CD4-positive, alpha-beta T cell treated with Interferon gamma for 1 hour (primary cell): ENCODE data around the gene TMEM117.
"Not testable (repeated sequence)": the region's sequence is repeated elsewhere in the genome, so short reads cannot be mapped to it uniquely, and the experiment has no call there.

Source experiments
- DNase-seq: peaks from one replicate; pipeline ENCODE4 v3.0.0-alpha.2; 2020

TMEM117 gene

DNA sequence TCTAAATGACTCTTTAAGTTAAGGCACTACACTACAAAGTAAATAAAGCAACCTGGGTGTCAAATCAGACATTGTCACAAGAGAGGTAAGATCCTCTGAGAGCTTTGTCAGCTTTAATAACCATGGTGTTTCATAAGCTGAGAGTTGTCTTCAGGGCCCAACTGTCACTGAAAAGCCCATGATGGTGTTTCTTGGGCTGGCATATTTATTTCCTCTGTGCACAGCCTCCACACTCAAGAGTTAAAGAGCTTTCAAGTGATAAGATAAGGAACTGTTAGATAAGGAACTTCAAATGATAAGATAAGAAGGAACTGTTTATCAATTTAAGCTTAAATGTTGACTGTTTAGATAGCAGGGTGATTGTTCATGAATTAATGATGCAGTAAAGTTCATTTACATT is 495.4 kb downstream of the TMEM117 start:
- DNase-seq: no peak

DNA sequence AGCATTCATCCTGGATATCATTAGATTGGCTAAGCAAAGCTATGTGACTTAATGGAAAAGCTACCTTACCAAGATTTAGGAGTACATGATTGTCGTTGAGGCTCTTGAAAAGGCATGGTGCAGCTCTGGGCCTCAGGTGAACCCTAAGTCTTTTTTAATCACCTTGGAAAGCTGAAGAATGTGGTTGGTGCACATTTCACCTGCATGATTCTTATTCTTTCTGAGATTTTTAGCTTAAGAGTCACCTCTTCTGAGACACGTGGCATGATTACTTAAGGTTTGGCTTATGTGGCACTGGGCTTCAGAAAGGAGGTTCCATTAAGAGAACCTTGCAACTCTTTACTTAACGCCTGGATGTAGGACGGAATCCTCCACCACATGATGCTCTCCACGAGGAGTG is 498.5 kb downstream of the TMEM117 start:
- DNase-seq: no peak

DNA sequence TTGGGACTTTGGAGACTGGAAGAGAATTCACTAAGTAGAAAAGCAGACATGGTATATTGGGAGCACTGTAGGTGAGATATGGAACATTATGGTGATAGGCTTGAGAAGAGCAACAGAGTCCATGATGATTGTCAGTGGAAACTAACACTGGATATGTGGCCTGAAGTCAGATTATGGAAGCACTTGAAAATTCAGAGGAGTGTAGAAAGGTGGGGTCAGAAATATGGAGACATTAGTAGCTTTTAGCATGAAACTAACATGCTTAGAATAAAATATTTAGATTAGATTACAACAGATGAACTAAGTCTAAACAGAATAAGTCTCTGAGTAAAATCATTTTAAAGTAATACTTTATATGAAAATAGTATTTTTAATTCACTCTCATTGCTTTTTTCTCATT is 499.1 kb downstream of the TMEM117 start:
- no peak for DNase-seq

DNA sequence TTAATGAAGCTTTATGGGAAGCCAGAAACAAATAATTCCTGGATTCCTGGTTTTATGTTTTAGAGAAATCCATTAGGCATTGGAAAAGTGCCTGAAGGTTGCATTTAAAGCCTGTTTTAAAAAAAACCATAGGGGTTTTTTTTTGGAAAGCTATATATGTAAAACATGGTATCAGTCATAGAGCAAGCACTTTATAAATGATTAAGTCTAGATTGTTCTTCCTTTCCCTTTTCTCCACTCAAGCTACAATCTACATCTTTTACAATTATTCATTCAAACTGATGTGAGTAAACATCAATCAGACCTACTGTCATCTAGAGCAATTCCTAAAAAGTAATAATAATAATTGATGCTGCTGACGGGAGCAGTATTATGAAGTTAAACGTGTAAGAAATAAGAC is 500.7 kb downstream of the TMEM117 start:
- no peak for DNase-seq

DNA sequence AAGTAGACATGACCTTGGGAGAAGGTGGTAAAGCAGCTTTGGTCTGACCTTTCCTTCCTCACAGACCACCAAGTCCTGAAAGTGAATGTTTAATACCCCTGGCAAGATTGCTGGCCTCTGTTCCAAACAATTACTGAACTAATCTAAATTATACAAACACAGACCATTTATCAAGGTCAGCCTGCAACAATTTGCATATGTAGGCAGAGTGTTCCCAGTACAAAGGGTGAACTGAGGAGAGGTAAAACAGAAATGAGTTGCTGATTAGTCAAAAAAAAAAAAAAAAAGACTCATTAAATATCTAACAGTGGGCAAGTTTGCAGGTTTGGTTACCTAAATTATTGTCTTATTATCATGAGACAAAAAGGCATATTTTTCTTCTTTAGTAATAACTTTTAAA is 506.5 kb downstream of the TMEM117 start:
- DNase-seq: no peak

DNA sequence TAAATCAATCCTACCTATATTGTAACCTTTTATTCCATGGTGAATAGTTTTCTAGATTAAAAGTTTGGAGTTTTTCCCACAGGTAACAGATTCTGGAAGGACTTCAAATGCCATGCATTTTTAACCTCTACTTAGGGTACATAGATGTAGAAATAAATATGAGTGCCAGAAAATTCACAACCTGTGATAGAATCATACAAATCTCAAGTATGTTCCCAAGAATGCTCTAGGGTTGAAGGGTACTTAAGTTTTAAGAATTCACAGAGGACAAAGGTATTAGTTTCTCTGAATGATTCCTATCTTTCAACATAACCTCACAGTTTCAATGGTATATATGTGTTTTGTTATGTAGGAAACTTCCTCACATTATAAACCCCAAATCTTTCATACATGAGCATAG is 511.3 kb downstream of the TMEM117 start:
- DNase-seq: no peak

DNA sequence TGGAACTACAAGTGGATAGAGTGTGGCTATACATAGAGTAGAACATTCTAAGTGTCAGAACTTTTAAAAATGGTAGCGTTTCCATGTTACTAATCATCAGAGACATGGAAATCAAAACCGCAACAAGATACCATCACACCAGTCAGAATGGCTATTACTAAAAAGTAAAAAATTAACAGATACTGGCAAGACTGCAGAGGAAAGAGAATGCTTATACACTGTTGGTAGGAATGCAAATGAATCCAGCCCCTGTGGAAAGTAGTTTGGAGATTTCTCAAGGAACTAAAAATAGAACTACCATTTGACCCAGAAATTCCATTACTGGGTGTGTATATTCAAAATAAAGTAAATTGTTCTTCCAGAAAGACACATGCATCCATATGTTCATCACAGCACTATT is 521.6 kb downstream of the TMEM117 start:
- no peak for DNase-seq

DNA sequence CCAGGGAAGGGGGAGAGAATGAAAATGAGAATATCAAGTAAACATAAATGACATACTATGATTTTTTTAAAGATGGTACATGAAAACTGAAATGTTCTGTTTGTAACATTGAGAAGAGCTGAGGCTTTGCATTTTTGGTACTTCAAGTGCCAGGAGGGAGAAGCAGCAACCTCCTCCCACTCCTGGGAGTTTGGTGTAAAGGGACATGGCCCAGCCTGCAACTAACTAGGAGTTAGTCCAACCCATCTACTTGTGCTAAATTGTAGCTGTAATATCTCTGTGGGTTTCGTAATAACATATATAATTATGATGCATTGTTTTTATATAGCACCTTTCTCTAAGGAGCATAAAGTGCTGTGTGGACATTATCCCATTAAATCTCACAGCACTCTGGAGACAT is 522.8 kb downstream of the TMEM117 start:
- no peak for DNase-seq

DNA sequence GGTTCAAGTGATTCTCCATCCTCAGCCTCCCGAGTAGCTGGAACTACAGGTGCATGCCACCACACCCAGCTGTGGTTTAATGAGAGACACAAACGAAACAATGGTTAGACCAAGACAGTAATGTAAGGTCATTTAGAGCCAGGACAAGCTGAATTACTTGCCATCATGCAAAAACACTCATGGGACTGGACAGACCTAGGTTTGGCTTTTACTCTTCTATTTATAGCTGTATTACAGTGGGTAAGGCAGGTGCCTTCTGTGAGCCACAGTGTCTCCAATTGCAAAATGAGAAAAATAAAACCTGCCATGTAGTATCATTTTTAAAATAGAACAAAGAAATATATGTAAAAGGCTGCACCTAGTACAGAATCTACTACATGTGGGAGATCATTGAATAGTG is 527.1 kb downstream of the TMEM117 start:
- no peak for DNase-seq

DNA sequence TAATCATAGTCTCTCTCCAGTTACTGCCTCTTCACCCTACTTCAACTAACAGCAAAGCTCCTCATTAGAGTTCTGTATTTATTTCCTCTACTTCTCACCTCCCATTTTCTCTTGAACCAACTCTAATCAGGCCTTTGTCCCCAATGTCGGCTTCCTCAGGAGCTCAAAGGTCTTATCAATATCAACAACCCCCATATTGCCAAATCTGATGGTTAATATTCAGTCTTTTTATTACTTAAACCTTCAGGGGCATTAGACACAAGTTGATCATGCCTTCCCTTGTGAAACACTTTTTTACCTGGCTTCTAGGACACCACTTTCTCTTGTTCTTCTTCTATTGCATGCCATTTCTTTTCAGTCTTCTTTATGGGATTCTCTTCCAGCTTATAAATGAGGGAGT is 531.3 kb downstream of the TMEM117 start:
- DNase-seq: no peak

DNA sequence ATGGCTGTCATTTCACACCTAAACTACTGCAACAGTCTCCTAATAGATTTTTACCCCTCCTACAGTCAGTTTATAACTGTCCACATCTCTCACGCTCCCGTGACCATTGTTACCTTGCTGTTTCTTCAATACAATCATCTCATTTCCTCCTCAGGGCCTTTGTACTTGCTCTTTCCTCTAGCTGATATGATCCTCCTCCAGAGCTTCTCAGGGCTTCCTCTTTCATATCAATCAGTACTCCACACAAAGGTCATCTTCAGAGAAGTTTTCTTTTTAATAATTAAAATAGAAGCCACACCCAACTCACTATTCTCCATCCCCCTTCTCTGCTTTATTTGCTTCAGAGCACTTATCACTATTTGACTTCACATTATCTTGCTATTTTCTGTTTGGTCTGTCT is 532.0 kb downstream of the TMEM117 start:
- no peak for DNase-seq

DNA sequence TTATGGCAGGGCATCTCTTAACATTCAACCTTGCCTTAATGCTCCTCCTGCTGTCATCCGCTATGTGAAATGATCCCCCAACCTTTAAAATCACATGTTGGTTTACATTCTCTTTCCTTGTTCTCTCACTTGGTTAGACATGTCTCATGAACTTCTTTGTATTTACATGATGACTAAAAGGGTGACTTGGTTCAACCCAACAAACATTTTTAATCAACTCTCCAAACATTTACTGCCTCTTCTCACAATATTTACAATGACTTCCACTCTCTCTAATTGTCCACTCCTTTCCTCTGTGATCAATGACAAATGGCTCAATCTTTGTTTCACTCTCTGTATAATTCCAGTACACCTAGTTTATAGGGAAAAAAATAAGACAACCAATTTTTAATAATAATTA is 534.1 kb downstream of the TMEM117 start:
- no peak for DNase-seq

DNA sequence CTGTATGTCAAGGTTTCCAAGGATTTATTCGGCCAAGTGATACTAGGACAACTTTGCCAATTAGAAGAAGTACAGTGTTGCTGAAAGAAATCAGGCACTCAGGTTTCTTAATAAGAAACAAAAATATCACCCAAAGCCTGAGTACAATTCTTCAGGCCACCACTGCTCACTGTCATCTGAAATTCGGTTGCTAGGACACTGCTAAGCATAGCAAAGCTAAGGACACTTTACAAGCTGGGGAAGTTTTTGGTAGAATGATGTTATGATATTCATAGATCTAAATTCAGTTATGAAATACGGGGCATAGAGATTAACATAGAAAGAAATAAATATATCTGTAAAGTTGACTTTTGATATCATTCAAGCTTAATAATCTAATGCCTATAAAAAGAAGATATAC is 535.1 kb downstream of the TMEM117 start:
- no peak for DNase-seq

DNA sequence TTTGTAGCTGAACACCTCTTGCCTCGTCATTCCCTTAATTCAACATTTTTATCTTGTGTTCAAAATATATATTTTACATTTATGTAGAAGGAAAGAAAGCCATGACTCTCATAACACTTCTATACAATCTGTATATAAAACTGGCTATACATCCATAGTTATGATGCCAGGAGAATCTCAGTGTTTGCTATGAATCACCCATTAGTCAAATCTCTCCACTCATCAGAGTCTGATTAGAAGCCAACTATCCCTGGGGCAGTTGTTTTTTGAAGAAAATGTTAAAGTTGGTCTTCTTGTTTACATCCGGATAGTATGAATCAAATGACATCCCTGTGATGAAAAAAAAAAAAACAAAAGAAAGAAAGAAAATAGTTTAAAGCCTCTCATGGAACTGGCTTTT is 536.4 kb downstream of the TMEM117 start:
- no peak for DNase-seq

DNA sequence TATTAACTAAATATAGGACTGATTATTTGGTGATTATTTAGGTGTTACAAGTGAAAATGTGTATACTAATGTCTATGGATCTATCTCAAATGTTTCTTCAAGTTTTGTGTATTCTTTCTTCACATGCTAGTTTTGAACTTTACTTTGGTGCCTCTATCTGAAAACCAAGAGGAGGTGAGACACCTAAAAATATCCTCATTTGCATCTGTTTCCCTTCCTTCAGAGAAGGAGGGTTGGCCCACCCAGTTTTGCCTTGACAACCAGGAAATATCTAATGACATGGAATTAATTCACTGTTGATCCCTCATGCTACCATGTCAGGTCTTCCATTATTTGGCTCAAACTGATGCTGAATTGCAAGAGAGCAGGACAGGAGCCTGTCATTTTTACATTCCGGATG is 539.8 kb downstream of the TMEM117 start:
- no peak for DNase-seq

DNA sequence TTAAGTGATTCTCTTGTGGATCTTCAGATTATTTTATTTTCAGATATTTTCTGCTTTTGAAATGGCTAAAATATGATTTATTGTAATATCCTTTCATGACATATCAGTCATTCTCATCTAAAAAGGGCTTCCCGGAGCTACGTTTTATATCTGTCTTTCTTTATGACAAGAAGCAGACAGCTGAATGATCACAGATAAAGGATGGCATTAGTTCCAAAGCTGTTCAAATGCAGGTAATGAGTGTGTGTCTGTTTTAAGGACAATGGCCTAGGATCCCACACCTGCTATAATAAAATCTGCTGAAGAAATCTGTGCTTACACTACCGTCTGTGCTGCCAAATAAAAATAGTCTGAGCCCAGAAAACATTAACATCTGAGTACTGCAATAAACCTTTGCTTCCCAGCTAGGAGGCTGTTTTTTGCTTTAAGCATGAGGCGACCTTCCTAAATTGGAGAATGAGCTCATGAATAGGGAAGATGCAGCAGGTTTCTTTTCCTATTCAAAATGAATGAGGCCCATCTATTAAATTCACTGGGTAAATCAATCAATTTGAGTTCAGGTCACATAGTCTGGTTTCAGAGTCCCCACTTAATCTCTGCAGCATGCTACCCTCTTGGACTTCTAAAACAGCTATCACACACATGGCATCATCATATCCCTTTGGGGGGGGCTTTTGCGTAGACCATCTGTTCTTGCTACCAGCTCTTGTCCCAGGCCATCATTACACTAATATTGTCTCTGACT is 541.7 kb downstream of the TMEM117 start:
- no peak for DNase-seq

DNA sequence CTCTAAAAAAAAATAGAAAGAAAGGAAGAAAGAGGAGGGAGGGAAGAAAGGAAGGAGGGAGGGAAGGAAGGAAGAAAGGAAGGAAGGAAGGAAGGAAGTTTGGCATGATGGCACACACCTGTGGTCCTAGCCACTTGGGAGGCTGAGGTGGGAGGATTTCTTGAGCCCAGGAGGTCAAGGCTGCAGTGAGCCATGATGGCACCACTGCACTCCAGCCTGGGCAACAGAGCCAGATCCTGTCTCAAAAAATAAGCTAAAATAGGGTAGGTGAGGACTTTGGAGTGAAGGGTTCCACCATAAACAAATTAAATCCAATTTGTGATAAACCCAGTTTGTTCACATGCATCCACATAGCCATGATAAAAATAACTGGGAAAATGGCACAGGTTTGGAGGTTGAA is 543.2 kb downstream of the TMEM117 start:
- not testable (repeated sequence) for DNase-seq

DNA sequence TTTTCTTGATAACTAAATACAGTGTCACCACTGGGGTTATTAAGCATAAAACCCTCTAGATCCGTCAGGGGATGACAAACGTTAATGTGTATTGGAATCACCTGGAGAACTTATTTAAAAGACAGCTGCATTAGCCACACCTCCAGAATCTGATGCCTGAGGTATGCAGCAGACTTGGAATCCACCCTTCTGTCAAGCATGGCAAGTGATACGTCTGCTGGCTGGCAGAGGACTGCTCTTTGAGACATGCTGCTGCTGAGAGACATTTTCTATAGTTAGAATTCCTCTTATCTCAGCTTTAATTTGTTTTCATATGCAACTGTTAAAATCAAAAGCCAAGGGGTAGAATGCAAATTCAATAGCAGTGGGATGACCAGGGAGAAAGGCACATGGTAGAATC is 544.0 kb downstream of the TMEM117 start:
- no peak for DNase-seq

DNA sequence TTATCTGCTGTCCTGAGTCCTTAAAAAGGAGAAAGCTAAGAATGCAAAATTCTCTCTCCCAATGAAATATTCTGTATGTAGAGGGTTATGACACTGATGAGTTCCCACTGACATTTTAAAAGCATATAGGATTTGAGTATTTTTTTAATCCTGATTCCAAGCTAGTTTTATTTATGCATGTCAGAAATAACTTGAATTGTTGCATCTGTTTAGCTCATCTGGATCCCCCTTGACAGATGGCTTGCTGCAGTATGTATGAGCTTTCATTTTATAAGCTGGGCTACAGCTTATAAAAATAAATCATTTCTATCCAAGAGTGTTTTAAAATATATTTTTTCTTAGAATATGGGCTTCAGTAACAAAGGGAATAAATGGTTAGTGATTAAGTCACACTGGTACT is 545.0 kb downstream of the TMEM117 start:
- DNase-seq: no peak

DNA sequence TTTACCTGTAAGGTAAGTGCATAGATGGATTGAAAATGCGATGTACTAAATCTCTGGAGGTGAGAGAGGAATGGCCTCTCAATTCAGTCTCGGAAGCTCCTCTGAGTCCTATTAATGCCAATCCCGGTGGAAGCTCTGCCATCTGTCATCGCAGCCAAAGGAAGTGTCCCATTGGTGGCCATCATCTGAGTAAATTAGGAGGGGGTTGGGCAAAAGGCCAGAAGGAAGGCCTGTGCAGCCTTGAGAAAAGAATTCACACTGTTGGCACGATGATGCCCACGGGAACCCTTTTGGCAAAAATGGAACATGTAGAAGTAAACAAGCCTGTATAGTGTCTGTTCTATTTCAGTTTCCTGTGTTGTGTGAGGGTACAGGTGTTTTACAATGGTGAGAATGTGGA is 545.5 kb downstream of the TMEM117 start:
- DNase-seq: no peak

DNA sequence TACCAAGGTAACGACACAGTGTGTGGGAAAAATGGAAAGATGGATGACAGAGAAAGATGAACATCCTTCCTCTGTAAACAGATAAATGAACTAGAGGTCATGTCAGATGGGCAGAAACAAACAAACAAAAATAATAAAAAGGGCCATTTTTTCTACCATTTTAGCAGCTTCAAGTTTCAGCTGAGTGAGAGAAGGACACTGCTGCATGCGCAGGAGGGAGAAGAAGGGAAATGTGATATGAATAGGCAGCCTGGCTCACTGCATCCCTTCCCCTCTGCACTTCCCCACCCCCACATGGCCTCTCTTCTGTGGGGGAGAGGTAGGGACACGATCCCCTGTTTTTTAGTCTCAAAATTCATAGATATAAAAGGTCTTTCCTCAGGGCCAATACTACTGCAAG is 548.3 kb downstream of the TMEM117 start:
- DNase-seq: no peak

DNA sequence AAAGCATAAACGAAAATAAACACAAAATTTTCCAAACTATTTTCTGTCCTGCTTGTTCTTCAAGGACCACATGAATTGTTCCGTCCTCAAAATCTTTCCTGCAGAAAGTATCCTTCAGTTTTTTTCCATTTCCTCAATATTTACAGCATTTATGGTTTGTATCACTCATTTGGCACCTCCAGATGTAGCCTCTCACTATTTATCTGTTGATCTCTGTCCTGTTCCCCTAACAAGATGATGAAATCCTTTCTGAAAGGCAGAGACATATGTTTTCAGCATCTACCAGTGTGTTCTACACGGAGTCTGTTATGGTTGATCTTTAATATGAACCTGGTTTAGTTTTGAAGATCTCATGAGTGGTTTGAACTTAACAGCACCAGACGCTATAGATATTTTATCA is 550.1 kb downstream of the TMEM117 start:
- no peak for DNase-seq

DNA sequence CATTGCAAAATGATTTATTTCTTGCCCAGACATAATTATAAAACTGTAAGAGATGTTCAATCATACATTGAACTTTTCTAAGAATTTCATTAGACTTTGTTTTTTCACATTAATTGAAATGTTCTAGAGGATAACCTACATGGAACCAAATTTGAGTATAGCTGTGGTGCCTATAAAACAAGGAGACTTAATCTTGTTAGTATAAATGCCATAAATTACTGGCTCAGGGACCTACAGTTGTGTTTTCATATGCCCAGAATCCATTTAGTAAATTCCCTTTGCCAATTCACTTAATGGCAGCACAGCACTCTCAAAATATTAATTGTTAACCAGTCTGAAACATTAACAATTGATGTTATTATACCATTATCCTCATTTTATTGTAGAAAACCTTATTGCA is 551.7 kb downstream of the TMEM117 start:
- no peak for DNase-seq

DNA sequence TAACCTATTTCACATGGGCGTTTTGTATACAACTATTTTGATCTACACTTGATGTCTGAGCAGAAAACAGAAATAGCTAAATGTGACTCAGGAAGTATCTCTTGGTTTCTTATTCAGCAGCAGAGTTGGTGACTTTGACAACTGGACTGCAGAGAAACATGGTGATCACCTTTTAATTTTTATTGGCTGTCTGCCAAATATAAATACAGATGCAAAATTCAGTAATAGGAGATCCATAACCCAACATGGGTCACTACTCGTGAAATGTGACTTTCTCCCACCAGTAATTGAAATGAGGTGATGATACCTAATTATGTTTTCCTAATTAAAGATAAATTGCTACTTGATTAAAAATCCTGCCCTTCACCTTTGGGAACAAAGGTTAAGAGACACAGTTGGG is 553.2 kb downstream of the TMEM117 start:
- no peak for DNase-seq

DNA sequence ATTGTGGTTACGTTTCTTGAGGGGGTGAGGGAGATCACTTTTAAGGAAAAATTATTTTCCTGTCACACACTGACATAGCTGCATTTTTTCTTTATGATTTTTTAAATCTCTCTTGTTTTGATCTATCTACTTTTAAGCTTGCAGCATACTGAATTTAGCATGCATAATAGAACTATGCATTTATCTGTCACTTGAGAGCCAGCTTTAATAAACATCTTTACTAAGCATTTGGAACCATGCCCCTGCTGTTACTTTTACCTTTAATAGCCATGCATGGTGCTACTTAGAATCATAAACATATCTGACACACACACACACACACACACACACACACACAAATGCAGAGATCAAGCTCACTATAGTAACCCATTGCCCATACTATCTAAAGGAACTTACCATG is 554.0 kb downstream of the TMEM117 start:
- no peak for DNase-seq

DNA sequence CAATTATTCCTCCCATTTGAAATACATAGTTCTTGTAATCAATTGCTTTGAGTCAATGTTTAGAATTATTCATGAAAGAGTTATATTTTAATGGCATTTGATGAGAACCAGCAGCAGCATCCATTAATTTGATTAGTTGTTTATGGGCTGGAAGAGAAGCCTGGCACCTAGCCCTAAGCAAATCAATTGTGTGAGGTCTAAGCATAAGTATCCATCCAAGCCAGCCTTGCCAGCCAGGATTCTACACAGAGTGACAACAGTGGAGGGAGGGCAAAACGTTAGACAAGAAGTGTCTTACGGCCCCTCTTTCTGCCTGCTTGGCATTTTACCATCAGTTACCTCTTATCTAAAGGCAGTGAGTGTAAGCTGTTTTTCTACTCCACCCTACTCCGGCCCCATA is 561.8 kb downstream of the TMEM117 start:
- no peak for DNase-seq
